Activated naive CD8-positive, alpha-beta T cell (primary cell): ENCODE data around the gene MAP2K5.

Experiments used
- H3K27ac Mint-ChIP-seq: one replicate; pipeline ENCODE4 v1.8.0; 2021; ENCODE audit warnings: mixed read lengths
- H3K27me3 Mint-ChIP-seq: one replicate; pipeline ENCODE4 v1.8.0; 2021; ENCODE audit warnings: mixed read lengths
- H3K36me3 Mint-ChIP-seq: one replicate; pipeline ENCODE4 v1.8.0; 2021; ENCODE audit warnings: mixed read lengths
- H3K4me1 Mint-ChIP-seq: one replicate; pipeline ENCODE4 v1.8.0; 2021; ENCODE audit warnings: low read depth, mixed read lengths
- H3K4me3 Mint-ChIP-seq: one replicate; pipeline ENCODE4 v1.8.0; 2021; ENCODE audit warnings: mild to moderate bottlenecking, mixed read lengths
- H3K9me3 Mint-ChIP-seq: one replicate; pipeline ENCODE4 v1.8.0; 2021; ENCODE audit warnings: low read depth, mixed read lengths

The MAP2K5 gene

GRCh38 chr15:67834581-67835296, 292.2 kb downstream of the MAP2K5 start:
- H3K27me3 Mint-ChIP-seq, result peaks cover 26% of the 10 kb centered on the region
- peaks cover 38% of the 10 kb centered on the region for H3K4me1 Mint-ChIP-seq
- peak overlapping the region; percentile 85 for H3K4me3 Mint-ChIP-seq
- no peaks in the 10 kb centered on the region for H3K9me3 Mint-ChIP-seq
- H3K27ac Mint-ChIP-seq, result no peak overlapping the region
- no peaks in the 10 kb centered on the region for H3K36me3 Mint-ChIP-seq

GRCh38 chr15:67835297-67836133, 293.0 kb downstream of the MAP2K5 start:
- Mint-ChIP-seq H3K36me3 (no peaks in the 10 kb centered on the region), H3K27ac (no peak overlapping the region), H3K4me3 (peak overlapping the region; percentile 85), H3K9me3 (no peaks in the 10 kb centered on the region), H3K4me1 (peaks cover 38% of the 10 kb centered on the region), H3K27me3 (peaks cover 21% of the 10 kb centered on the region)

GRCh38 chr15:67836134-67836455, 293.6 kb downstream of the MAP2K5 start:
- Mint-ChIP-seq H3K27ac (no peak overlapping the region), H3K27me3 (peaks cover 15% of the 10 kb centered on the region), H3K4me3 (peak overlapping the region; percentile 85), H3K36me3 (no peaks in the 10 kb centered on the region), H3K9me3 (no peaks in the 10 kb centered on the region), H3K4me1 (peaks cover 40% of the 10 kb centered on the region)

- Mint-ChIP-seq H3K27ac (peak overlapping the region; percentile 61), H3K9me3 (no peaks in the 10 kb centered on the region), H3K36me3 (no peaks in the 10 kb centered on the region), H3K4me1 (peaks cover 44% of the 10 kb centered on the region), H3K4me3 (peak overlapping the region; percentile 85), H3K27me3 (peaks cover 12% of the 10 kb centered on the region)
Measured at GRCh38 chr15:67836477-67836876, 294.0 kb downstream of the MAP2K5 start.

- Mint-ChIP-seq H3K9me3 (no peaks in the 10 kb centered on the region), H3K27ac (no peak overlapping the region), H3K4me3 (peak overlapping the region; percentile 23), H3K4me1 (peaks cover 46% of the 10 kb centered on the region), H3K36me3 (no peaks in the 10 kb centered on the region), H3K27me3 (peaks cover 10% of the 10 kb centered on the region)
Measured at GRCh38 chr15:67836955-67837354, 294.5 kb downstream of the MAP2K5 start.

GRCh38 chr15:67838789-67839332, 296.4 kb downstream of the MAP2K5 start:
- Mint-ChIP-seq H3K27me3 (peaks cover 4% of the 10 kb centered on the region), H3K27ac (no peak overlapping the region), H3K4me1 (peaks cover 35% of the 10 kb centered on the region), H3K4me3 (peak overlapping the region; percentile 92), H3K9me3 (no peaks in the 10 kb centered on the region), H3K36me3 (no peaks in the 10 kb centered on the region)

- peaks cover 30% of the 10 kb centered on the region for H3K4me1 Mint-ChIP-seq
- peak overlapping the region; percentile 97 for H3K27ac Mint-ChIP-seq
- H3K27me3 Mint-ChIP-seq, result no peaks in the 10 kb centered on the region
Measured at GRCh38 chr15:67839499-67839928, 297.0 kb downstream of the MAP2K5 start.

GRCh38 chr15:67839929-67840748, 297.6 kb downstream of the MAP2K5 start, which contains the start of gene RNU6-1:
TSS of gene RNU6-1 (minus strand) at chr15:67840045.
- Mint-ChIP-seq H3K36me3 (no peaks in the 10 kb centered on the region), H3K4me1 (peaks cover 29% of the 10 kb centered on the region), H3K4me3 (peak within 1 kb of the TSS; percentile 92), H3K27ac (peak within 1 kb of the TSS; percentile 97), H3K27me3 (no peaks in the 10 kb centered on the region), H3K9me3 (no peaks in the 10 kb centered on the region)

More at GRCh38 chr15:67839499-67839928, 297.0 kb downstream of the MAP2K5 start:
- Mint-ChIP-seq H3K9me3 (no peaks in the 10 kb centered on the region), H3K36me3 (no peaks in the 10 kb centered on the region), H3K4me3 (peak overlapping the region; percentile 92)

- H3K4me1 Mint-ChIP-seq, result peaks cover 28% of the 10 kb centered on the region
- H3K27ac Mint-ChIP-seq, result peak overlapping the region; percentile 97
- peak overlapping the region; percentile 92 for H3K4me3 Mint-ChIP-seq
- H3K36me3 Mint-ChIP-seq, result no peaks in the 10 kb centered on the region
- H3K27me3 Mint-ChIP-seq, result no peaks in the 10 kb centered on the region
- no peaks in the 10 kb centered on the region for H3K9me3 Mint-ChIP-seq
Measured at GRCh38 chr15:67840749-67841512, 298.4 kb downstream of the MAP2K5 start.

- no peak overlapping the region for H3K27ac Mint-ChIP-seq
Measured at GRCh38 chr15:67841513-67841762, 298.9 kb downstream of the MAP2K5 start.

GRCh38 chr15:67843092-67843501, 300.6 kb downstream of the MAP2K5 start:
- peaks cover 22% of the 10 kb centered on the region for H3K4me1 Mint-ChIP-seq
- H3K27ac Mint-ChIP-seq, result no peak overlapping the region
- no peaks in the 10 kb centered on the region for H3K36me3 Mint-ChIP-seq
- H3K4me3 Mint-ChIP-seq, result no peak overlapping the region
- H3K9me3 Mint-ChIP-seq, result no peaks in the 10 kb centered on the region
- H3K27me3 Mint-ChIP-seq, result no peaks in the 10 kb centered on the region

More at GRCh38 chr15:67841513-67841762, 298.9 kb downstream of the MAP2K5 start:
- H3K36me3 Mint-ChIP-seq, result no peaks in the 10 kb centered on the region
- H3K4me1 Mint-ChIP-seq, result peaks cover 23% of the 10 kb centered on the region
- H3K27me3 Mint-ChIP-seq, result no peaks in the 10 kb centered on the region
- H3K9me3 Mint-ChIP-seq, result no peaks in the 10 kb centered on the region
- peak overlapping the region; percentile 92 for H3K4me3 Mint-ChIP-seq

- no peaks in the 10 kb centered on the region for H3K36me3 Mint-ChIP-seq
- no peaks in the 10 kb centered on the region for H3K9me3 Mint-ChIP-seq
- H3K27ac Mint-ChIP-seq, result no peak overlapping the region
Measured at GRCh38 chr15:67843571-67844387, 301.3 kb downstream of the MAP2K5 start.

GRCh38 chr15:67845974-67846373, 303.5 kb downstream of the MAP2K5 start:
- H3K4me3 Mint-ChIP-seq, result no peak overlapping the region
- peaks cover 7% of the 10 kb centered on the region for H3K4me1 Mint-ChIP-seq
- H3K9me3 Mint-ChIP-seq, result no peaks in the 10 kb centered on the region
- H3K36me3 Mint-ChIP-seq, result no peaks in the 10 kb centered on the region
- H3K27me3 Mint-ChIP-seq, result peaks cover 1% of the 10 kb centered on the region
- no peak overlapping the region for H3K27ac Mint-ChIP-seq

More at GRCh38 chr15:67843571-67844387, 301.3 kb downstream of the MAP2K5 start:
- Mint-ChIP-seq H3K4me1 (peaks cover 19% of the 10 kb centered on the region), H3K4me3 (no peak overlapping the region), H3K27me3 (peaks cover 1% of the 10 kb centered on the region)
